Smooth muscle cell (in vitro differentiated cells): ENCODE data around the gene FCER2. TPM values are rescaled to one million over a fixed set of nuclear protein-coding genes. Genes with fewer than 3 reads are reported as not detected.

Source experiments
- DNase-seq: peaks from one replicate; lab custom pipeline; 2025; ENCODE audit not compliant: unreplicated experiment; lab: John Stamatoyannopoulos, UW
- H2AFZ ChIP-seq: fragments of 200-600 bp; sonication (generic); 2 replicates; pipeline ENCODE4 v1.6.0; 2016; ENCODE audit warnings: antibody characterized with exemption, low read depth, mild to moderate bottlenecking
- H3F3A ChIP-seq: fragments of 200-600 bp; sonication (generic); 2 replicates; pipeline ENCODE4 v1.6.0; 2017; ENCODE audit warnings: antibody characterized with exemption, low read depth
- H3K27ac ChIP-seq: fragments of 200-600 bp; sonication (generic); 2 replicates; pipeline ENCODE4 v1.5.1; 2016; ENCODE audit warnings: low read depth, mild to moderate bottlenecking
- H3K27me3 ChIP-seq: fragments of 200-600 bp; sonication (generic); 2 replicates; pipeline ENCODE4 v1.6.1; 2016; ENCODE audit warnings: low read depth, mild to moderate bottlenecking
- H3K36me3 ChIP-seq: fragments of 200-600 bp; sonication (generic); 2 replicates; pipeline ENCODE4 v1.5.1; 2016; ENCODE audit warnings: low read depth
- H3K4me1 ChIP-seq: fragments of 200-600 bp; sonication (generic); 2 replicates; pipeline ENCODE4 v1.5.1; 2016; ENCODE audit warnings: low read depth
- H3K4me2 ChIP-seq: fragments of 200-600 bp; sonication (generic); 2 replicates; pipeline ENCODE4 v1.6.0; 2016; ENCODE audit warnings: mild to moderate bottlenecking
- H3K4me3 ChIP-seq: fragments of 200-600 bp; sonication (generic); 2 replicates; pipeline ENCODE4 v1.5.1; 2016; ENCODE audit warnings: mild to moderate bottlenecking
- H3K79me2 ChIP-seq: fragments of 200-600 bp; sonication (generic); 2 replicates; pipeline ENCODE4 v1.6.0; 2016; ENCODE audit warnings: low read depth, mild to moderate bottlenecking
- H3K9ac ChIP-seq: fragments of 200-600 bp; sonication (generic); 2 replicates; pipeline ENCODE4 v1.6.0; 2016; ENCODE audit warnings: low read depth
- H3K9me3 ChIP-seq: fragments of 200-600 bp; sonication (generic); replicated peaks from 2 replicates; pipeline ENCODE4 v1.5.1; 2016; ENCODE audit warnings: low read depth
- H4K20me1 ChIP-seq: fragments of 200-600 bp; sonication (generic); 2 replicates; pipeline ENCODE4 v1.6.0; 2016; ENCODE audit warnings: low read depth
- CTCF ChIP-seq: fragments of 200-600 bp; sonication (generic); IDR thresholded peaks from 2 replicates; pipeline ENCODE4 v1.5.1; 2017; ENCODE audit warnings: borderline replicate concordance, mild to moderate bottlenecking, antibody characterized with exemption; ENCODE audit not compliant: insufficient read depth, poor library complexity, severe bottlenecking
- WGBS: methylation state at CpG from one replicate; pipeline ENCODE4 v1.1.7; 2016; ENCODE audit warnings: low lambda C conversion rate; 5-methylcytosine and 5-hydroxymethylcytosine counted together
- polyA plus RNA-seq: library from polyadenylated mRNA; unstranded; fragments of >200 nt; fragmentation: Nextera tagmentation; extraction: Ambion mirVana; gene quantifications from 2 replicates; pipeline ENCODE4 v1.2.1, GENCODE V29; 2016
- total RNA-seq: library from RNA; depleted of rRNA; stranded (reverse); fragments of >200 nt; gene quantifications from 2 replicates; pipeline ENCODE4 v1.2.3, GENCODE V29; 2014

The FCER2 gene
- total and polyA plus RNA-seq, 2 experiments from 2014 or later = not detected

DNA sequence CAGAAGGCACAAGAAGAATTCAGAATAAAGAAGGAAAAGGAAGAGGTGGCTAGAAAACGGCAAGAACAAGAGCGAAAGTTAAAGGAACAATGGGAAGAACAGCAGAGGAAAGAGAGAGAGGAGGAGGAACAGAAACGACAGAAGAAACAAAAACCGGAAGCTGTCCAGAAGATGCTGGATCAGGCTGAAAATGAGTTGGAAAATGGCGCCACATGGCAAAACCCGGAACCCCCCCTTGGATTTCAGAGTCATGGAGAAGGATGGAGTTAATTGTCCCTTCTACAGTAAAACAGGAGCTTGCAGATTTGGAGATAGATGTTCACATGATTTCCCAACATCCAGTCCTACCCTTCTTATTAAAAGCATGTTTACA lies 38.7 kb upstream of the FCER2 start:
- Histone ChIP-seq H2AFZ (no peak overlapping the region), H3K4me2 (no peak overlapping the region), H4K20me1 (no peaks in the 10 kb centered on the region), H3K36me3 (no peaks in the 10 kb centered on the region), H3K9ac (no peak overlapping the region), H3K4me1 (no peaks in the 10 kb centered on the region), H3F3A (no peaks in the 10 kb centered on the region), H3K4me3 (no peak overlapping the region), H3K9me3 (no peaks in the 10 kb centered on the region), H3K79me2 (no peaks in the 10 kb centered on the region), H3K27me3 (peaks cover 29% of the 10 kb centered on the region), H3K27ac (no peak overlapping the region)
- no peak for TF ChIP-seq CTCF
- 88% methylated on average over 6 of the region's 6 CpGs for WGBS
- no peak for DNase-seq

GRCh38 chr19:7739801-7740681 lies 38.1 kb upstream of the FCER2 start:
- DNase-seq = no peak
- Histone ChIP-seq H3K27ac (no peak overlapping the region), H3K4me3 (no peak overlapping the region), H3K79me2 (no peaks in the 10 kb centered on the region), H3F3A (no peaks in the 10 kb centered on the region), H2AFZ (no peak overlapping the region), H3K4me2 (no peak overlapping the region), H3K4me1 (no peaks in the 10 kb centered on the region), H3K9me3 (no peaks in the 10 kb centered on the region), H3K27me3 (peaks cover 32% of the 10 kb centered on the region), H4K20me1 (no peaks in the 10 kb centered on the region), H3K36me3 (no peaks in the 10 kb centered on the region), H3K9ac (no peak overlapping the region)
- TF ChIP-seq CTCF = no peak
- WGBS = 86% methylated on average over 19 of the region's 19 CpGs

GRCh38 chr19:7739211-7739755 lies 37.4 kb upstream of the FCER2 start:
- no peak for TF ChIP-seq CTCF
- Histone ChIP-seq H4K20me1 (no peaks in the 10 kb centered on the region), H3K4me3 (no peak overlapping the region), H3K27me3 (peaks cover 30% of the 10 kb centered on the region), H3K9ac (no peak overlapping the region), H3F3A (no peaks in the 10 kb centered on the region), H3K79me2 (no peaks in the 10 kb centered on the region), H3K36me3 (no peaks in the 10 kb centered on the region), H3K4me2 (no peak overlapping the region), H3K9me3 (no peaks in the 10 kb centered on the region), H2AFZ (no peak overlapping the region), H3K27ac (no peak overlapping the region), H3K4me1 (no peaks in the 10 kb centered on the region)
- no peak for DNase-seq
- WGBS = 69% methylated on average over 2 of the region's 2 CpGs
